Breast epithelium (tissue), 3 donors: Measurements from ENCODE around the gene FBXL7.

ENCODE experiments used
- CTCF ChIP-seq, 3 donors: fragments of 450-650 bp; IDR thresholded peaks; one replicate each; pipeline ENCODE4 v1.5.1; 2016 to 2017; ENCODE audit warnings: antibody characterized with exemption in 3 of 3, mild to moderate bottlenecking in 3 of 3, moderate library complexity in 3 of 3
- POLR2A ChIP-seq: fragments of 450-650 bp; IDR thresholded peaks from one replicate; pipeline ENCODE4 v1.6.1; 2016; ENCODE audit warnings: antibody characterized with exemption, mild to moderate bottlenecking, moderate library complexity
- POLR2AphosphoS5 ChIP-seq, 3 donors: sonication (generic); formaldehyde crosslinking; IDR thresholded peaks; one replicate each; pipeline ENCODE4 v1.6.1; 2017; ENCODE audit warnings: antibody characterized with exemption in 3 of 3

GRCh38 chr5:15783734-15784133, 283.8 kb downstream of the FBXL7 start:
- TF ChIP-seq CTCF (IDR thresholded peaks at IDR 0.05) (no peak), POLR2AphosphoS5 (IDR thresholded peaks at IDR 0.05) (no peak), POLR2A (no peak)
